GM18519 (cell line): ENCODE data around the gene CHL1.

Experiments used
- ATAC-seq: cut with Tn5 transposase; IDR thresholded peaks from one replicate; pipeline ENCODE4 v1.9.1; 2021; ENCODE audit warnings: mild to moderate bottlenecking, moderate library complexity; ENCODE audit not compliant: unreplicated experiment, low FRiP score

The CHL1 gene

DNA sequence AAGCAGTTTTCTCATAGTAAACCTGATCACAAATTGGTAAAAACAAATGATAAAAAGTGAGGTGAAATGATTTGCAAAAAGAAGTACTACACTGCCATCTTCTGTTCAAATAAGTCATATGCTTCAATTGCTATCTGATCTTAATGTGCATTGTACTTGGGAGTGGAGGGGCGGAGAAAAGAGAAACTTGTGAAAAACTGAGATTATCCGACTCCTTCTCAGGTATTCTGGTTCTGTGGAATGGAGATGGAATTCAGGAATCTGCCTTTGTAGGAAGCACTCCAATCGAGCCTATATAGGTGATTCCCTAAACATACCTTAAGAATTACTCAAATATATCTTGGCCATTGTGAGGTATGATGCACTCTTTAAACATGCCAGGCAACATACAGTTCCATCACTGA lies 180.6 kb downstream of the CHL1 start:
- ATAC-seq = peak; percentile 72

- ATAC-seq = no peak
Observed at GRCh38 chr3:380801-381200, 184.2 kb downstream of the CHL1 start.

GRCh38 chr3:385151-385550 lies 188.6 kb downstream of the CHL1 start:
- no peak for ATAC-seq

DNA sequence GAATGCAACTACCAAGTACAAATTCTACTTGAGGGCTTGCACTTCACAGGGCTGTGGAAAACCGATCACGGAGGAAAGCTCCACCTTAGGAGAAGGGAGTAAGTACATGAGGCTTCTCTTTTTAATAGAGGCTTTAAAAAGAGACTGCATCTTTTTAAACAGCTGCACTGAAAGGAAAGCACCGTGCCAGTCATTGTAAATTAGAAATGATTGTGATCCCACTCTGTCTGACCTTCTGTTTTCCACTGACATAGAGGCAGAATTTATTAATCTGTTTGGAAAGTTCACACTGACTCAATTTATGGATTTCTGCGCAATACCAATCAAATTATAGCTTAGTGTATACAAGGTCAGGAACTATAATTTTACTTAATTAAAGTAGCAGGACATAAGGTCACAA lies 198.2 kb downstream of the CHL1 start:
- no peak for ATAC-seq

- ATAC-seq = no peak
Observed at GRCh38 chr3:396293-396692, 199.7 kb downstream of the CHL1 start.

DNA sequence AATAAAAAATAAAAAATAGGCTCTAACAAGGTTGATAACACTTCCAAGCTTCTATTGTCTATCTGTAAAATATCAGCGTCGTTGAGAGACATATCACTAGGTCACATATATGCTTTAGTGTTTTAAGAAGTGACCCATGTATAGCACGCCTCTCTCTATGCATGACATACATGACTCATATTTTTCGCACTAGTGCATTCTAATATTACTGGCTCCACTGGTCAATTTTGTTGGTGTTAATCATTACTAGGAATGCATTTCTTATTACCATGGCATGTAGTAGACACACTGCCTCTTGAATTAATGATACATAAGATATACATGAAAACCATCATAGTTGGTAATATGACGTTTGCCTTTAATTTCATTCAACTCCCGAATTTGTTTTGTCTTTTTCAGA lies 203.1 kb downstream of the CHL1 start:
- ATAC-seq = no peak

- no peak for ATAC-seq
Observed at GRCh38 chr3:403826-404225, 207.3 kb downstream of the CHL1 start.

DNA sequence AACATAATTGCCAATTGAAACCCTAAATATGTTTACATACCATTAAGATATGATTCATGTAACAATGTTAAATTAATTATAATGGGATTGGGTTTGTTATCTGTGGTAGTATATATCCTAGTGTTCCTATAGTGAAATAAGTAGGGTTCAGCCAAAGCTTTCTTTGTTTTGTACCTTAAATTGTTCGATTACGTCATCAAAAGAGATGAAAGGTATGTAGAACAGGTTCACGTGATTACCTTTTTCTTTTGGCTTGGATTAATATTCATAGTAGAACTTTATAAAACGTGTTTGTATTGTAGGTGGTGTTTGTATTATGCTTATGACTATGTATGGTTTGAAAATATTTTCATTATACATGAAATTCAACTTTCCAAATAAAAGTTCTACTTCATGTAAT lies 212.4 kb downstream of the CHL1 start:
- no peak for ATAC-seq

GRCh38 chr3:411226-411625 lies 214.7 kb downstream of the CHL1 start:
- ATAC-seq = no peak

- no peak for ATAC-seq
Observed at GRCh38 chr3:414063-414462, 217.5 kb downstream of the CHL1 start.

- no peak for ATAC-seq
Observed at GRCh38 chr3:418239-418929, 221.8 kb downstream of the CHL1 start.

DNA sequence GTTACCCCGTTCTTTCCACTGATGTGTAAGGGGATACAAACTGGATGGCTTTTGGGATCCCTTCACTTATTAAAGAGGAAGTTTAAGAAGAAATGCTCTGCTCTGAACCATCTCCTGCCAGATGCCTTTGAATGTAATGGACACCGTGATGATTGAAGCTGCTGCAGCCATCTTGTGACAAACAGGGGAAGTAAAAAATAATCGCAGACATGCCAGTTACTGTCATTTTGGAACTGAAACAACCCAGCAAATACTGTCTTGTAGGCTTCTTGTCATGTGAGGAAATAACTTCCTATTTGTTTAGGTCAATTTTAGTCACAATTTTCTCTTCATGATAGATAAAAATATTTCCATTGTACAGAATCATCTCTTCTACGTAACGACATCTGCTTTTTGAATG lies 224.0 kb downstream of the CHL1 start:
- peak; percentile 86 for ATAC-seq

GRCh38 chr3:425079-425478 lies 228.5 kb downstream of the CHL1 start:
- no peak for ATAC-seq

DNA sequence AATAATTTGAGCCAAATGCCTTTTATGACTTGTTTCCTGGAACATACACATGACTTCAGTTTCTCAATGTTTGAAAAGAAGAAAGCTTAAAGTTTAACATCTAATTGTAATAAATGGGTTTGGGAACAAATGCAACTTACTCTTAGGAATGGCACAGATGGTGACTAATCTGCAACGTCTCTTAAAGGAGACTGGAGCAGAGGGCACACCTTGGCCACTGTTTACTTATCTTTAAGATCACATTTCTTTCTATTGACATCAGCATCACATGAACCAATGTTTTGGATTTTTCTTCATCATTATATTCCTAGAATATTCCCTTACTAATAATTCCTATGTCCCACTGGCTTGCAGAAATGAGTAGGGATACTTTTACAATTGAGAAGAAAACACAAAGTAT lies 229.5 kb downstream of the CHL1 start:
- no peak for ATAC-seq

GRCh38 chr3:427128-427527 lies 230.6 kb downstream of the CHL1 start:
- no peak for ATAC-seq

DNA sequence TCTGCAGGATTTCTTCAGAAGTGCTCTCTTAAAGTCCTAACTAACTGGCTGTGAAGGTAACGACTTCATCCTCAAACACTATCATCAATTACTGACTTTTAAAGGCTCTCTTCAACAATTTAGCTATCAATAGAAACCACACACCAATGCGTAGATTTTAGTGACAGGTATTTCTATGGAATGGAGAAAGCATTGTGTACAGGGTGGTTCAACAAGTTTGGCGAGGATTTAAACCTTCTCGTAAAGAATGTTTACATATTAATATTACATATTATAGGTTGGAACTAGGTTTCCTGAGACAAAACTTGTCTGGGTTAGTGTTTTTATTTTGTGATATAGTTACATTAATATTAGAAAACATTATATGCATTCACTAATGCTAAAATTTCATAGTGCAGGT lies 233.6 kb downstream of the CHL1 start:
- no peak for ATAC-seq

- ATAC-seq = no peak
Observed at GRCh38 chr3:435161-435560, 238.6 kb downstream of the CHL1 start.

DNA sequence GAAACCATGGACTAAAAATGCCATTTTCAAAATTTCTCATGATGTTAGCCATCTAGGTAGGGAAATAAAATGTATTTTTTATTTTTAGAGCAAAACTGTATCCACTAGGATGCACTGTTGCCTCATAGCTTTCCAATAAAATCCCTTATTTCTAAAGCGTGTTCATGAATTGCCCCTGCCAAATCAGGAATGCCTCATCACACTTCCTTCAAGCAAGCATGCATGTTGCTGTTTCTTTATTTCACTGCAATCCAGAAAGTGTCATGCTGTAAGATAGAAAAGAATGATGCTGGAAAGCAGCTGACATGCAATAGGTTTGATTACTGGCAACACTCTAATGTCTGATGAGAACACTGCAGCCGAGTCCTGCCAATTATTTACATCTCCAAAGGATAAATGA lies 239.5 kb downstream of the CHL1 start:
- no peak for ATAC-seq

DNA sequence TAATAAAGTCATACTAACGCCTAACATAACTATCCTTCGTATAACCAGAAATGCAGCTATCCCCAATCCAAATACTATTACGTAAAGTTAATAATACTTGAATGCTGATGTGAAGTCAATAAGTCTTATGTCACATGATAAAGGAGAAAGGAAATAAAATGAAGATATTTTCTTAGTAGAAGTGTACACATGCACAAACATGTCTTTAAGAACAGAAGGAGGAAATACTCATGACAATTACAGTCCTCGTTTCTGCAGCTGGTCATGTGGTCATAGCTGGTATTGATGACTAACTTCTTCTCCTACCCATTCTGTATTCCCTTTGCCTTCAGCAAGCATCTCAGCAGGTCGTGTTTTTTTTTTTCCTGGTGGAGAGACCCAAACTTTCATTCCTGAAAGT lies 244.3 kb downstream of the CHL1 start:
- no peak for ATAC-seq

DNA sequence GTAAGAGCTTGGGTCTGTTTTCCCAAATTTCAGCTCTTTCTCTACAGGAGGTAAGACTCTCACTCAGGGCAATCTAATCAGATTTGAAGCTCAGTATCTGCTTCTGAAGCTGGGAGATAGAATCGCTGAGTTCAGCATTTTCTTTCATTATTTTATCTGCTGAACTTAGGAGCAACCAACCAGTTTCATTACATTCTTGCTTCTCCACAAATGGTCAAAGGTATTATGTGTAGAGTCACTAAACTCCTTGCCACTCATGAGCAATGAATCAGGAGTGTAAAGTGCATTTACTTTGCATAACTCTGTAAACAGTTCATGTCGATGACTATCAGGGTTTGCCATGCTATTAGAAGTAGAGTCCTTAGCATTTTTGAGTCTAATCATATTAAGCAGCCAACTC lies 249.4 kb downstream of the CHL1 start:
- no peak for ATAC-seq

GRCh38 chr3:447671-448070 lies 251.1 kb downstream of the CHL1 start:
- ATAC-seq = no peak

GRCh38 chr3:449711-450110 lies 253.1 kb downstream of the CHL1 start:
- no peak for ATAC-seq

DNA sequence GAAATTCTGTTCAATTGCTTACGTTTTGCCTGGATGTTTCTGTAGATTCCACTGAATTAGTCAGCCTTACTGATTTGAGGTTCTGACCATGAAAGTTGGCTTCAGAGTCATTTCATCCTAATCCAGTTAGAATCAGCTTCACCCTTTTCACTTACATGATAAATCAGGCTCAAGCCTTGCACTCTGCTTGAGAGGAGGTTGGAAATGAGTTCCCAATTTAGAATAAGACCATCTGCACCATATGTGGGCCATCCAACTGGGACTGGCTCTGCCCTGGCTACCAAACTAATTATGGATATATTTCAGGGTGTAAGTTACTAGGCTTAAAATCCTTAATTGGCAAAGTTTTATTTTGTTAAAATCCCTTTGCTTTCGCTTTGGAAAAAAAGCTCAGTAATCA lies 255.7 kb downstream of the CHL1 start:
- ATAC-seq = no peak
